NB4 (cell line): ENCODE data around the gene PCGF3.

Experiments used
- DNase-seq: peaks from one replicate; pipeline ENCODE4 v3.0.0; 2010; ENCODE audit warnings: low read depth
- H3K4me3 ChIP-seq: one replicate; pipeline ENCODE4 v1.5.1; 2011; ENCODE audit warnings: mild to moderate bottlenecking, low read depth, low read length, moderate library complexity
- CTCF ChIP-seq: IDR thresholded peaks from one replicate; pipeline ENCODE4 v1.5.1; 2012; ENCODE audit warnings: low read depth, low read length
- MAX ChIP-seq: IDR thresholded peaks from 2 replicates; pipeline ENCODE4 v1.6.1; 2011; ENCODE audit warnings: low read depth, low read length
- MYC ChIP-seq: IDR thresholded peaks from 2 replicates; pipeline ENCODE4 v1.6.1; 2011; ENCODE audit warnings: low read depth, low read length
- POLR2A ChIP-seq: IDR thresholded peaks from 2 replicates; pipeline ENCODE4 v1.6.1; 2011; ENCODE audit warnings: mild to moderate bottlenecking; ENCODE audit not compliant: insufficient read length; ENCODE audit errors: extremely low read depth

The PCGF3 gene

GRCh38 chr4:710916-711315 lies 5.3 kb downstream of the PCGF3 start:
- no peak for TF ChIP-seq POLR2A
- TF ChIP-seq MYC: no peak
- no peak for TF ChIP-seq MAX
- TF ChIP-seq CTCF: no peak
- DNase-seq: no peak
- H3K4me3 ChIP-seq: no peak overlapping the region

- TF ChIP-seq POLR2A (no peak), MAX (no peak), CTCF (no peak)
- no peak for DNase-seq
- no peak overlapping the region for H3K4me3 ChIP-seq
Observed at GRCh38 chr4:712093-712492, 6.5 kb downstream of the PCGF3 start.

GRCh38 chr4:712916-713632 lies 7.4 kb downstream of the PCGF3 start:
- TF ChIP-seq MAX (no peak), MYC (no peak), CTCF (no peak), POLR2A (no peak)
- DNase-seq: no peak
- no peak overlapping the region for H3K4me3 ChIP-seq

- H3K4me3 ChIP-seq: no peak overlapping the region
- DNase-seq: no peak
- TF ChIP-seq CTCF (no peak), MYC (no peak), MAX (no peak), POLR2A (no peak)
Observed at GRCh38 chr4:714087-714486, 8.5 kb downstream of the PCGF3 start.

GRCh38 chr4:717601-718320 lies 12.1 kb downstream of the PCGF3 start:
- no peak overlapping the region for H3K4me3 ChIP-seq
- DNase-seq: no peak
- TF ChIP-seq POLR2A: no peak
- TF ChIP-seq MAX: no peak
- no peak for TF ChIP-seq CTCF
- no peak for TF ChIP-seq MYC
